Hematopoietic multipotent progenitor cell treated with erythropoietin and hydrocortisone succinate and interleukin-3 and kit ligand, for 15 days (in vitro differentiated cells): ENCODE measurements around the gene CREB3L1.

ENCODE experiments used
- DNase-seq: peaks from one replicate; pipeline ENCODE4 v3.0.0-alpha.2; 2015; ENCODE audit warnings: low spot score

CREB3L1 gene

DNA sequence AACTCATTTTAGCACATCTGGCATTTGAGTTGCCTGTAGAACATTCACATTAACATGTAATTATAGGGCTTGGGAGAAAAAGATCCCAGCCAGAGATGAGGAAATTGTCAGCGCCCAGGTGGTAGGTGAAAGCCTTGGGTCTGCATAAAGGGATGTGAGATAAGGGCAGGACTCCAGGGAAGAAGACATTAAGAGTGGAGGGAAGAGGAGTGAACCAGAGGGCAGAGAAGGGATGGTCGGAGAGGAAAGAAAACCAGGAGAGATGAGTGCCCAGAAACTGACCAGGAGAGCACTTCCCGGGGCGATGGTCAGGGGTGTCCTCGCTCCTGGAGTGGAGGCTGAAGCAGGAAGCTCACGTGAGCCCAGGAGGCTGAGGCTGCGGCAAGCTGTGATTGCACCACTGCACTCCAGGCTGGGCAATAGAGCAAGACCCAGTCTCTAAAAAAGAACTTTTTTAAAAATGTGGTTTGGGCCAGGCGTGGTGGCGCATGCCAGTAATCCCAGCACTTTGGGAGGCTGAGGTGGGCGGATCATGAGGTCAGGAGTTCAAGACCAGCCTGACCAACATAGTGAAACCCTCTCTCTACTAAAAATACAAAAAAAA is 49.5 kb downstream of the CREB3L1 start:
- no peak for DNase-seq

GRCh38 chr11:46327829-46328228 is 50.4 kb downstream of the CREB3L1 start:
- no peak for DNase-seq

DNA sequence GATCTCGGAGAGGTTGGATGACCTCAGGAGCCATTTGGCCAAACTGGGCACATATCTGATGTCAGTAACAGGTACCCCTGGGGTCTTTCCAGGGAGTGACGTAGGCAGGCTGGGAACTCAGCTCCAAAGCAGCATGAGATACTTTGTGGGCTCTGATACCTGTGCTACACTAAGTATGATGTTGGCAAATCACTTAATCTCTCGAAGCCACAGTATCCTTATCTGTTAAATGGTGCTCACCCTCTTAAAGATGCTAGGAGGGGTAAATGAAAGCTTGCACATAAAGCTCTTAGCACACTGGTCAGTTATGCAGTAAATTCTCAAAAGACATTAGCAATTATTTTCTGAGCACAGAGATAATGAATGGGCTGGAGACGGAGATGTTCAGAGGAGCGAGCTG is 52.7 kb downstream of the CREB3L1 start:
- DNase-seq = no peak

DNA sequence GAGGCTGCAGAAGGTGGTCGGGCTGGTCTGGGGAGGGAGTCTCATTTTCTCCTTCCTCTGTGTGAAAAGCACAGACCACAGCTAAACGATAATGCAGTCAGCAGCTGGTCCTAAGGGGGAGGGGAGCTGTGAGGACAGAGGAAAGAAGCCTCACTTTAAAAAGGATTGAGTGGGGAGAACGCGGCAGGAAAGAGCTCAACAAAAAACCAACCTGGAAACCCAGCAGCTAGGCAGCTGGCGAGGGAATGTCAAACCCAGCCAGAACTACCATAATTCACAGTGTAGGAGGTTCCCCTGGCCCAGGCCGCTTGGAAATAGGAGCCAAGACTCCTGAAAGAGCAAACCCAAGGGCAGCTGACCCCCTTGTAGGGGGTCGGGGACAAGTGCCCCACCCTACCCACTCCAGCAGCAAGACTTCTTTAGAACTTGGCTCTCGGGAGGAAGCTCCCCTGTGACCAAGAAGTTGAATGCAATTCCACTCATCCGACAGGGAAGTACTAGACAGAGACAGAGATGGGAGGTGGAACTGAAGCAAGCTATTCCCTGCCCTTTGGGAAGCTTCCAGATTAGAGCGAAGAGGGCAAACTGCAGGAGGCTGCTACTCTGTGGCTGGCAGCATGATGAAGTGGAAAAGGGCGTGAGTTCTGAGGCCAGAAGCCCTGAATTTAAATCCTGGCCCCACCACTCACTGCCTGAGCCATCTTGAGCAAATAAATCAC is 53.3 kb downstream of the CREB3L1 start:
- no peak for DNase-seq

- no peak for DNase-seq
Measured at GRCh38 chr11:46331282-46331984, 54.0 kb downstream of the CREB3L1 start.

- DNase-seq = no peak
Measured at GRCh38 chr11:46332093-46332567, 54.7 kb downstream of the CREB3L1 start.

GRCh38 chr11:46332568-46333393 is 55.3 kb downstream of the CREB3L1 start:
- DNase-seq = no peak

DNA sequence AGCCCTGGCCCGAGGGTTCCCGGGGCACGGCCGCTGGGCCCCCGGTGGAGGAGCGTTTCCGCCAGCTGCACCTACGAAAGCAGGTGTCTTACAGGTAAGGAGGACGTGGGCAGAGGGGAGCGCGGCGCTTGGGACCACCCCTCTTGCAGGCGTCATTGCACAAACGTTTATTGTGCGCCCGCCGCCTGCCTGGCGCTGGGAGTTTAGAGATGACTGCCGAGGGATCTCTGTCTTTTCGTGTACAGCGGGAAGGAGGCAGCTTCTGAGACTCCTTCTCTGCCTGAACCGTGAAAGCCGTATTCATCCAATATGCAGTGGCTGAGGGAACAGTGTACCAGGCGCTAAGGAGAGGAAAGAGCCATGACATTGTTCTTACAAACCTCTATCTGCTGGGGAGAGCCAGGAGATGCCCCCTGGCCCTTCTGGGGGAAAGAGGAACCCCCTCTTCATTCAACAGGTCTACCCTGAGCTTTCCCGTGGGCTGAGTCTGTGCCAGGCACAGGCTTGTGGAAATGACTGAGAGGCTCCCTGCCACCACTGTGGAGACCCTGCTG is 56.0 kb downstream of the CREB3L1 start:
- no peak for DNase-seq

- no peak for DNase-seq
Measured at GRCh38 chr11:46334211-46334610, 56.7 kb downstream of the CREB3L1 start.

GRCh38 chr11:46335271-46335670 is 57.8 kb downstream of the CREB3L1 start:
- no peak for DNase-seq

DNA sequence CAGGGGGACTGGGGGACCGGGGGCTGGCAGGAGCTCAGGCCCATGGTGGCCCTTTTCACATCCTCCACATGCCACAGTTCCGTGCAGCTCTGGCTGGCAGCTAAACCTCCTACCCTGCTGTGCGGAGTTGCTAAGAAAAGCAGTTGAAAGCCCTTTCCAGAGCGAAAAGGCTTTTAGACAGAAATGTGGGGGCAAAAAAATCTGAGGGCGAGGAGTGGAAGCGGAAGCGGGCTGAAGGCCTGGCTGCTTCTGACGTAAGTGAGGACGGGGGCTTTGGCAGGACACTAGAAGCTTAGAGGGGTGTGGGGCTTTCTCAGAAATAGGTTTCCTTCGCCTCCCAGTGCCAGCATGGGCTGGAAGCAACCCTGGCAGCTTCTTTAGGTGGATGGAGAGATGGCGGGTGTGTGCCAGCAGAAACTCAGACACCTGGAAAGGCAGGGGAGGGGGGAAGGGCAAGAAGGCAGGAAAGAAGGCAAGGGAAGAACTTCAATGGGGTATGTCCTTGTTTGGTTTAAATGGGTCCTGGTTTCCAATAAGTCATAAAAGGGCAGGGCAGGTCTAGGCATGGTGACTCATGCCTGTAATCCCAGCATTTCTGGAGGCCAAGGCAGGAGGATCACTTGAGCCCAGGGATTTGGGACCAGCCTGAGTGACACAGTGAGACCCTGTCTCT is 58.6 kb downstream of the CREB3L1 start:
- no peak for DNase-seq

GRCh38 chr11:46336563-46337180 is 59.2 kb downstream of the CREB3L1 start:
- no peak for DNase-seq

- DNase-seq = no peak
Measured at GRCh38 chr11:46337626-46338345, 60.3 kb downstream of the CREB3L1 start.

DNA sequence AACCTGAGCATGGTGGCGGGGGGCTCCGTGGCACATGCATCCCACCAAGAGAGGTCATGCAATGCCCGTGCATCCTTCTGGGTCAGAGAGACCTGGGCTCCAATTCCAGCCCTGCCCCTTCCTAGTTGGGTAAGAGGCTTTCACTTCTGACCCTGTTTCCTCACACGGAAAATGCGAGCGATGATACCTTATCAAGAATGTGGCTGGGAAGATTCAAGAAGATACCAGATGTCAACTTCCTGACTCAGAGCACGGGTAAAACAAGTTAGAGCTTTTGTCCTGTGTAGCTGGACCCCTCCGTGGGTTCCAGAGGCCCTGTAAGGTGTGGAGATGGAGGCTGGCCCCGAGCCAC is 61.1 kb downstream of the CREB3L1 start:
- no peak for DNase-seq

DNA sequence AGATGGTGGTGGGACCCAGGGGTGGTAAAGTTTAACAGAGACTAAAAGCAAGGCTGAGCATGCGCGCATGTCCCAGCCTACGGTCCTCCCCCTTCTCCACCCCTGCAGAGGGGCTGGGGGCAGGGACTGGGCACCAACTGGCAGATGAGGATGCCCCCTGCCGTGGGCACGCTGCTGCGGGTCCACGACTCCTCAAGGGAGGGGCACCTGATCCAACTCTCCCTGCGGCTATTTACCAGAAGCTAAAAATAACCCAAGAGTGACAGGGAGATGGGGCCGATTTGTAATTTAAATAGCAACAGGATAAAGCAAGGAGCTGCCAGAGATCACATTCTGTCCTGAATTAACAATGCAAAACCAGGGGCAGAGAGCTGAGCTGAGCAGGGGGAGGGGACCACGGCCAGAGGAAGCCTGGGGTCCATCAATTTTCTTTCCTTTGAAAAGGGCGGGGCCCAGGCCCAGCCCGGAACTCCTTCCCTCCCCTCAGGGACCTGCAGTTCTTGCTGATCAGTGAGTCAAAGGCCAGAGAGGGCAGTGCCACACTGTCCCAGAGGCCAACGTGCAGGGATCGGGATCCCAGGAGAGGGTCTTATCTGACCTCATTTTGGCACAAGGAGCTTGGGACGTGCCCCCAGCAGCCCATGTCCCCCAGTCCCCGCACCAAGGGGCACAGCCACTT is 61.7 kb downstream of the CREB3L1 start:
- no peak for DNase-seq

GRCh38 chr11:46339816-46340215 is 62.4 kb downstream of the CREB3L1 start:
- no peak for DNase-seq

- no peak for DNase-seq
Measured at GRCh38 chr11:46341454-46341853, 64.0 kb downstream of the CREB3L1 start.

GRCh38 chr11:46342239-46342638 is 64.8 kb downstream of the CREB3L1 start:
- no peak for DNase-seq

DNA sequence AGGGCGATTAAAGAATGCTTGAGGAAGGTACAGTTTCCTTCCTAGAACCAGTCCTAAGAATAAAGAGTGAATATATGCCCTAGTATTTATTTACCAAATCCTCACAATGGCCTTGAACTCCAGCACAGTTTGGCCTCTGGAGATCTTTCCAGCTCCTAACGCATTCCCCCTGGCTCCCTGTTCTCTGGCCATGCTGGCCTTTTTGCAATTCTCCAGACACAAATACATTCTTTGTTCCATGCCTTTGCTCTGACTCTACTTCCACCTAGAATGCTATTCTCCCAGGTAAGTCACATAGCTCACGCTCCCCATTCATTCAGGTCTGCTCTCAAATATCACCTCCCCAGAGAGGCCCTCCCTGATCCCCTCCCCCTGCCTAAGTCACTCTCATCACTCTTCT is 66.1 kb downstream of the CREB3L1 start:
- no peak for DNase-seq

GRCh38 chr11:46345131-46345597 is 67.7 kb downstream of the CREB3L1 start:
- no peak for DNase-seq
